OCI-M2 (cell line): ENCODE data around the gene NDUFS5.
A peak's percentile ranks its signal among the peaks of the same experiment; 100 is the strongest.
"Not testable (repeated sequence)": the region's sequence is repeated elsewhere in the genome, so short reads cannot be mapped to it uniquely, and the experiment has no call there.

Experiments used
- DNase-seq: peaks from one replicate; lab custom pipeline; 2025; ENCODE audit not compliant: unreplicated experiment; lab: John Stamatoyannopoulos, UW

Gene NDUFS5

GRCh38 chr1:39026051-39026865 lies at the start of gene NDUFS5:
NDUFS5 (plus strand) TSS chr1:39026350; CDS start chr1:39028725, 2,375 bp downstream.
- peak; percentile 54 for DNase-seq

GRCh38 chr1:38977399-38978244 lies 48.5 kb upstream of the NDUFS5 start:
- not testable (repeated sequence) for DNase-seq

GRCh38 chr1:38978245-38978542 lies 48.0 kb upstream of the NDUFS5 start:
- not testable (repeated sequence) for DNase-seq

GRCh38 chr1:38979380-38979779 lies 46.8 kb upstream of the NDUFS5 start:
- not testable (repeated sequence) for DNase-seq

- DNase-seq, result no peak
Observed at GRCh38 chr1:38989979-38990378, 36.2 kb upstream of the NDUFS5 start.

GRCh38 chr1:38990386-38990737 lies 35.8 kb upstream of the NDUFS5 start:
- no peak for DNase-seq

- DNase-seq, result peak; percentile 44
Observed at GRCh38 chr1:38990738-38991637, 35.2 kb upstream of the NDUFS5 start, which contains the start of gene AKIRIN1. AKIRIN1 (plus strand) TSS chr1:38991276; CDS start chr1:38991381, 105 bp downstream.

- DNase-seq, result no peak
Observed at GRCh38 chr1:38991638-38992411, 34.3 kb upstream of the NDUFS5 start.

GRCh38 chr1:38992412-38993111 lies 33.6 kb upstream of the NDUFS5 start:
- DNase-seq, result no peak

- DNase-seq, result no peak
Observed at GRCh38 chr1:38994196-38994595, 32.0 kb upstream of the NDUFS5 start.

GRCh38 chr1:38997034-38997900 lies 28.9 kb upstream of the NDUFS5 start:
- no peak for DNase-seq

- DNase-seq, result no peak
Observed at GRCh38 chr1:38997901-38998190, 28.3 kb upstream of the NDUFS5 start.

- no peak for DNase-seq
Observed at GRCh38 chr1:39001516-39002421, 24.4 kb upstream of the NDUFS5 start.

- no peak for DNase-seq
Observed at GRCh38 chr1:39003281-39003680, 22.9 kb upstream of the NDUFS5 start.

GRCh38 chr1:39003794-39004193 lies 22.4 kb upstream of the NDUFS5 start:
- no peak for DNase-seq

GRCh38 chr1:39006287-39006686 lies 19.9 kb upstream of the NDUFS5 start:
- no peak for DNase-seq

GRCh38 chr1:39006726-39007645 lies 19.2 kb upstream of the NDUFS5 start:
- DNase-seq, result no peak
